Adrenal gland (tissue), 5 donors: ENCODE measurements around the gene OTOF.

Source experiments
- POLR2A ChIP-seq, 2 donors: fragments of 450-650 bp; IDR thresholded peaks; one replicate each; pipeline ENCODE4 v1.6.1; 2017; ENCODE audit warnings: antibody characterized with exemption in 2 of 2, mild to moderate bottlenecking in 2 of 2, moderate library complexity in 1 of 2
- TF ChIP-seq, protein P1 (sequence below), 6 experiments: fragments of 450-650 bp in 4 of 6; fragments of 200-600 bp in 2 of 6; sonication (generic) in 1 of 6; IDR thresholded peaks; 1 replicate in 5 of 6; 2 replicates in 1 of 6; pipeline versions ENCODE4 v1.5.1 to v1.8.0; 2016 to 2021; ENCODE audit warnings: antibody characterized with exemption in 6 of 6, mild to moderate bottlenecking in 2 of 6, moderate library complexity in 1 of 6
- donor health status: DM: no; HTN: no; CAD: no.

DNA sequence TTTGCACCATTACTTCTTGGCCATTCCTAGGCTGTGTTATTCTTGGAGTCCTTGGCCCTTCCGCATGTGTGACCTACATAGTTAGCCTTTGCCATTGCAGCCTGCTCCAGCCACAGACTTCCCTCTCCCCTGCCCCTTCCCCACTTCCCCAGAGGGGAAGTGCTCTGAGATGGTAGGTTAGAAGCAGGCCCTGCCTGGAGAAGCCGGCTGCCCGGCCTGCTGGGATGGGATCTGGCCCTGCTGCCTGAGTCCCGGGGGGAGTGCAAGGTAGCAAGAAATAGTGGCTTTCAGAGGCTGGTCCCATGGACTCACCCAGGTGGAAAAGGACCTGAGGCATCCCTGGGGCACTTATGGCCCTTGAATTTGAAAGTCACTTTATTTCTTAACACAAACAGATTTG, 28.4 kb upstream of the OTOF start:
- TF ChIP-seq, protein P1, sequence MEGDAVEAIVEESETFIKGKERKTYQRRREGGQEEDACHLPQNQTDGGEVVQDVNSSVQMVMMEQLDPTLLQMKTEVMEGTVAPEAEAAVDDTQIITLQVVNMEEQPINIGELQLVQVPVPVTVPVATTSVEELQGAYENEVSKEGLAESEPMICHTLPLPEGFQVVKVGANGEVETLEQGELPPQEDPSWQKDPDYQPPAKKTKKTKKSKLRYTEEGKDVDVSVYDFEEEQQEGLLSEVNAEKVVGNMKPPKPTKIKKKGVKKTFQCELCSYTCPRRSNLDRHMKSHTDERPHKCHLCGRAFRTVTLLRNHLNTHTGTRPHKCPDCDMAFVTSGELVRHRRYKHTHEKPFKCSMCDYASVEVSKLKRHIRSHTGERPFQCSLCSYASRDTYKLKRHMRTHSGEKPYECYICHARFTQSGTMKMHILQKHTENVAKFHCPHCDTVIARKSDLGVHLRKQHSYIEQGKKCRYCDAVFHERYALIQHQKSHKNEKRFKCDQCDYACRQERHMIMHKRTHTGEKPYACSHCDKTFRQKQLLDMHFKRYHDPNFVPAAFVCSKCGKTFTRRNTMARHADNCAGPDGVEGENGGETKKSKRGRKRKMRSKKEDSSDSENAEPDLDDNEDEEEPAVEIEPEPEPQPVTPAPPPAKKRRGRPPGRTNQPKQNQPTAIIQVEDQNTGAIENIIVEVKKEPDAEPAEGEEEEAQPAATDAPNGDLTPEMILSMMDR (IDR thresholded peaks at IDR 0.05): no peak
- no peak for TF ChIP-seq POLR2A (IDR thresholded peaks at IDR 0.05)
